Loucy (cell line): Measurements from ENCODE around the gene TIAM2.

ENCODE experiments used
- H2AFZ ChIP-seq: fragments of 200-600 bp; sonication (generic); 2 replicates; pipeline ENCODE4 v1.6.0; 2016; ENCODE audit warnings: antibody characterized with exemption, mild to moderate bottlenecking, low read length, moderate library complexity
- H3F3A ChIP-seq: fragments of 200-600 bp; 2 replicates; pipeline ENCODE4 v1.6.0; 2016; ENCODE audit warnings: antibody characterized with exemption, low read depth, mild to moderate bottlenecking
- H3K27me3 ChIP-seq: fragments of 200-600 bp; sonication (generic); 2 replicates; pipeline ENCODE4 v1.6.1; 2014; ENCODE audit warnings: low read length, mild to moderate bottlenecking; ENCODE audit not compliant: insufficient read depth, poor library complexity, severe bottlenecking
- H3K36me3 ChIP-seq: fragments of 200-600 bp; sonication (generic); 2 replicates; pipeline ENCODE4 v1.6.1; 2016; ENCODE audit warnings: low read length; ENCODE audit not compliant: insufficient read depth
- H3K4me1 ChIP-seq: fragments of 200-600 bp; sonication (generic); 2 replicates; pipeline ENCODE4 v1.5.1; 2014; ENCODE audit warnings: low read length, mild to moderate bottlenecking; ENCODE audit not compliant: insufficient read depth, poor library complexity, severe bottlenecking
- H3K4me2 ChIP-seq: fragments of 200-600 bp; sonication (generic); 2 replicates; pipeline ENCODE4 v1.6.0; 2014; ENCODE audit warnings: antibody characterized with exemption, low read length, low read depth, mild to moderate bottlenecking; ENCODE audit not compliant: poor library complexity, severe bottlenecking
- H3K4me3 ChIP-seq: fragments of 200-600 bp; sonication (generic); 2 replicates; pipeline ENCODE4 v1.5.1; 2014; ENCODE audit warnings: low read length, mild to moderate bottlenecking, mixed read lengths; ENCODE audit not compliant: poor library complexity, severe bottlenecking
- H3K79me2 ChIP-seq: fragments of 200-600 bp; sonication (generic); 2 replicates; pipeline ENCODE4 v1.6.1; 2014; ENCODE audit warnings: low read length; ENCODE audit not compliant: insufficient read depth
- H3K9ac ChIP-seq: fragments of 200-600 bp; sonication (generic); 2 replicates; pipeline ENCODE4 v1.6.0; 2014; ENCODE audit warnings: mild to moderate bottlenecking, low read depth, low read length, moderate library complexity; ENCODE audit not compliant: poor library complexity, severe bottlenecking
- H3K9me2 ChIP-seq: fragments of 200-600 bp; sonication (generic); replicated peaks from 2 replicates; pipeline ENCODE4 v1.6.1; 2016; ENCODE audit warnings: low read depth, low read length, mixed read lengths
- H3K9me3 ChIP-seq: fragments of 200-600 bp; sonication (generic); 2 replicates; pipeline ENCODE4 v1.6.1; 2014; ENCODE audit warnings: mild to moderate bottlenecking, antibody characterized with exemption, low read length, low read depth; ENCODE audit not compliant: insufficient read depth
- H4K20me1 ChIP-seq: fragments of 200-600 bp; sonication (generic); 2 replicates; pipeline ENCODE4 v1.6.0; 2014; ENCODE audit warnings: antibody characterized with exemption, low read length, mild to moderate bottlenecking; ENCODE audit not compliant: insufficient read depth, poor library complexity, severe bottlenecking
- EZH2phosphoT487 ChIP-seq: fragments of 200-600 bp; IDR thresholded peaks from 2 replicates; pipeline ENCODE4 v1.6.1; 2018; ENCODE audit warnings: antibody characterized with exemption, mild to moderate bottlenecking, moderate library complexity, borderline replicate concordance
- TF ChIP-seq, protein P1 (sequence below): fragments of 200-600 bp; sonication (generic); conservative IDR thresholded peaks from 2 replicates; pipeline ENCODE4 v1.5.1; 2014; ENCODE audit warnings: mild to moderate bottlenecking, antibody characterized with exemption, low read length

The TIAM2 gene

DNA sequence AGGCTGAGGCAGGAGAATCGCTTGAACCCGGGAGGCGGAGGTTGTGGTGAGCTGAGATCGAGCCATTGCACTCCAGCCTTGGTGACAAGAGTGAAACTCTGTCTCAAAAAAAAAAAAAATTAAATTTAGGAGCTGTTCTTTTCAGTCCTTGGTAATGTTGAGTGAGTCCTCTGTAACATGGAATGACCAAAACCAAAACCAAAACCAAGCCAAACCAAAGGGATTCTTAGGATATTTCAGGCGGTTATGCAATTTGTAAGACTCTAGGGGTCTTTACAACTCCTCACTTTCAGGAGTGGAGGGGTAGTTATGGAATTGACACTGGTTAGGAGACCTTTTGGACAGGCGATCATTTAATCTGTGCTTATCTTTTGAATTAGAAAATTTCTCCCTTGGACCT is 15.8 kb downstream of the TIAM2 start:
- Histone ChIP-seq H3K9me3 (no peaks in the 10 kb centered on the region), H3K4me3 (no peak overlapping the region), H3K4me1 (no peaks in the 10 kb centered on the region), H3K9ac (no peak overlapping the region), H4K20me1 (no peaks in the 10 kb centered on the region), H3K27me3 (no peaks in the 10 kb centered on the region), H3K36me3 (no peaks in the 10 kb centered on the region), H3K79me2 (no peaks in the 10 kb centered on the region), H3K4me2 (no peak overlapping the region), H3K9me2 (no peaks in the 10 kb centered on the region), H3F3A (no peaks in the 10 kb centered on the region), H2AFZ (no peak overlapping the region)
- TF ChIP-seq, protein P1, sequence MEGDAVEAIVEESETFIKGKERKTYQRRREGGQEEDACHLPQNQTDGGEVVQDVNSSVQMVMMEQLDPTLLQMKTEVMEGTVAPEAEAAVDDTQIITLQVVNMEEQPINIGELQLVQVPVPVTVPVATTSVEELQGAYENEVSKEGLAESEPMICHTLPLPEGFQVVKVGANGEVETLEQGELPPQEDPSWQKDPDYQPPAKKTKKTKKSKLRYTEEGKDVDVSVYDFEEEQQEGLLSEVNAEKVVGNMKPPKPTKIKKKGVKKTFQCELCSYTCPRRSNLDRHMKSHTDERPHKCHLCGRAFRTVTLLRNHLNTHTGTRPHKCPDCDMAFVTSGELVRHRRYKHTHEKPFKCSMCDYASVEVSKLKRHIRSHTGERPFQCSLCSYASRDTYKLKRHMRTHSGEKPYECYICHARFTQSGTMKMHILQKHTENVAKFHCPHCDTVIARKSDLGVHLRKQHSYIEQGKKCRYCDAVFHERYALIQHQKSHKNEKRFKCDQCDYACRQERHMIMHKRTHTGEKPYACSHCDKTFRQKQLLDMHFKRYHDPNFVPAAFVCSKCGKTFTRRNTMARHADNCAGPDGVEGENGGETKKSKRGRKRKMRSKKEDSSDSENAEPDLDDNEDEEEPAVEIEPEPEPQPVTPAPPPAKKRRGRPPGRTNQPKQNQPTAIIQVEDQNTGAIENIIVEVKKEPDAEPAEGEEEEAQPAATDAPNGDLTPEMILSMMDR = no peak
- TF ChIP-seq EZH2phosphoT487 = no peak

DNA sequence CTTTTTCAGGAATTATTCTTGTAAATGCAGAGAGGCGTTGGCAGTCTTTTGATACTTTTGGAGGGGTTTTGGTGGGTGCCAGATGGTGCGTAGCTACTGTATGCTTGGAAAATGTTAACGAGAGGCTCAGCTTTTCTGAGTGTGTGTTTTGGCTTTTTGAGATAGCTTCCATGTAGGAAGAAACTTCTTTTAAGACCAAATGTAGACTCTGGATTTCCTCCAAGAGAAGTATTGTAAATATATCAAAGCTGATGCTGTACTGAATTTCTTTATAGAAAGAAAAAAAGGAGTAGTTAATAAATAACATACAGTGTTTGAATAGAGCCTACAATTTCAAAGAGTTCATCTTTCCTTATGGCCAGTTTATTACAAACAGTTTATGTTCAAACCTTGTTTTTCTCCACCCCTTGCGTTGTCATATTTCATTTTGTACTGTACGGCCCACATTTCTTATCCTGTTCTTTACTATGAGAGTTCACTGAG is 16.7 kb downstream of the TIAM2 start:
- no peaks in the 10 kb centered on the region for H3K9me3 ChIP-seq
- no peaks in the 10 kb centered on the region for H3K36me3 ChIP-seq
- no peak overlapping the region for H3K9ac ChIP-seq
- no peak overlapping the region for H3K4me2 ChIP-seq
- no peaks in the 10 kb centered on the region for H3K27me3 ChIP-seq
- no peak overlapping the region for H2AFZ ChIP-seq
- no peaks in the 10 kb centered on the region for H3K79me2 ChIP-seq
- H3K4me3 ChIP-seq = no peak overlapping the region
- no peaks in the 10 kb centered on the region for H3K4me1 ChIP-seq
- TF ChIP-seq EZH2phosphoT487 = no peak
- TF ChIP-seq, protein P1 = no peak
- no peaks in the 10 kb centered on the region for H4K20me1 ChIP-seq
- no peaks in the 10 kb centered on the region for H3K9me2 ChIP-seq
- no peaks in the 10 kb centered on the region for H3F3A ChIP-seq

DNA sequence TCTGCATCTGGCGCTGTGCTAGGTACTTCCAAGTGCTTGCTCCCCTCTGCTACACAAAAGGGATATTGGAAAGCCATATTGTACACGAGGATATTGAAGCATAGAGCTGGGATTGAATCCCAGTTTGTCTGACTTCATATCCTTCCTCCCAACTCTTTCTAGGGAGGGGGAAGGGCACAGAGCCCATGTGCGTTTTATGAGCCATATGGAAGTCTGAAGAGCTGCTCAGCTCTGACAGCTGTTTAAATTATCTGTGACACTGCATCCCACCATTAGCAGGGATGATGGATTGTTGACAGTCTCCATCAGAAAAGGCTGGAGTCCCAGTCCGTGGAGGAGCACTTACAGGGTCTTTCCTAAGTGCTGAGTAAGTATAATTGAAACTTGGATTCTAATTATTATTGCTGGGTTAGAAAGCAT is 18.4 kb downstream of the TIAM2 start:
- H3K9ac ChIP-seq = no peak overlapping the region
- H3K4me2 ChIP-seq = no peak overlapping the region
- H3K9me2 ChIP-seq = no peaks in the 10 kb centered on the region
- no peaks in the 10 kb centered on the region for H3K36me3 ChIP-seq
- no peaks in the 10 kb centered on the region for H4K20me1 ChIP-seq
- no peaks in the 10 kb centered on the region for H3K79me2 ChIP-seq
- no peaks in the 10 kb centered on the region for H3K9me3 ChIP-seq
- H3K27me3 ChIP-seq = no peaks in the 10 kb centered on the region
- no peaks in the 10 kb centered on the region for H3F3A ChIP-seq
- no peak overlapping the region for H3K4me3 ChIP-seq
- H2AFZ ChIP-seq = no peak overlapping the region
- no peaks in the 10 kb centered on the region for H3K4me1 ChIP-seq
- TF ChIP-seq EZH2phosphoT487 = no peak
- TF ChIP-seq, protein P1 = no peak
